Umbilical cord (tissue), 2 donors: ENCODE data around the gene MLN. TPM values are rescaled to one million over a fixed set of nuclear protein-coding genes. Genes with fewer than 3 reads are reported as not detected.

Source experiments
- DNase-seq: peaks from one replicate; pipeline ENCODE4 v3.0.0-alpha.2; 2015; ENCODE audit warnings: low spot score
- total RNA-seq: library from RNA; depleted of rRNA; stranded (reverse); fragments of >200 nt; gene quantifications from one replicate; pipeline ENCODE4 v1.2.3, GENCODE V29; 2014; ENCODE audit warnings: low replicate concordance; ENCODE audit not compliant: insufficient read depth

Gene MLN
- total RNA-seq, 1 donor from 2014 or later = not detected

GRCh38 chr6:33788694-33789549 is 14.9 kb downstream of the MLN start, which contains the start of gene LEMD2:
LEMD2 (minus strand) TSS chr6:33789130; CDS start chr6:33789116, 14 bp downstream.
- DNase-seq = peak; percentile 96

- DNase-seq = peak; percentile 81
These were observed 15.7 kb downstream of the MLN start for GRCh38 chr6:33787954-33788693.

GRCh38 chr6:33787346-33787953 is 16.4 kb downstream of the MLN start:
- no peak for DNase-seq

- DNase-seq = no peak
These were observed 17.1 kb downstream of the MLN start for GRCh38 chr6:33786736-33787135.

GRCh38 chr6:33785778-33786177 is 18.0 kb downstream of the MLN start:
- no peak for DNase-seq

GRCh38 chr6:33784787-33785186 is 19.0 kb downstream of the MLN start:
- no peak for DNase-seq

GRCh38 chr6:33783781-33784520 is 19.9 kb downstream of the MLN start:
- no peak for DNase-seq

- no peak for DNase-seq
These were observed 21.2 kb downstream of the MLN start for GRCh38 chr6:33782561-33782960.

- DNase-seq = no peak
These were observed 22.4 kb downstream of the MLN start for GRCh38 chr6:33781131-33781975.

GRCh38 chr6:33779895-33780294 is 23.9 kb downstream of the MLN start:
- DNase-seq = no peak

GRCh38 chr6:33779290-33779689 is 24.5 kb downstream of the MLN start:
- no peak for DNase-seq

- DNase-seq = no peak
These were observed 25.2 kb downstream of the MLN start for GRCh38 chr6:33778444-33779121.

- DNase-seq = no peak
These were observed 26.1 kb downstream of the MLN start for GRCh38 chr6:33777398-33778388.

GRCh38 chr6:33776764-33777163 is 27.0 kb downstream of the MLN start:
- no peak for DNase-seq

GRCh38 chr6:33776186-33776585 is 27.6 kb downstream of the MLN start:
- no peak for DNase-seq

GRCh38 chr6:33774774-33775173 is 29.0 kb downstream of the MLN start:
- no peak for DNase-seq

- DNase-seq = no peak
These were observed 30.8 kb downstream of the MLN start for GRCh38 chr6:33772902-33773472.

- DNase-seq = peak; percentile 43
These were observed 31.5 kb downstream of the MLN start for GRCh38 chr6:33772082-33772830.
